Erythroblast (primary cell): ENCODE data around the gene ZNF860.

Experiments
- GATA1 ChIP-seq: IDR thresholded peaks from 2 replicates; pipeline ENCODE4 v1.6.1; 2011; ENCODE audit warnings: low read depth, mild to moderate bottlenecking, control low read depth, low read length, moderate library complexity
- POLR2A ChIP-seq: IDR thresholded peaks from 2 replicates; pipeline ENCODE4 v1.6.1; 2011; ENCODE audit warnings: mild to moderate bottlenecking, low read length

DNA sequence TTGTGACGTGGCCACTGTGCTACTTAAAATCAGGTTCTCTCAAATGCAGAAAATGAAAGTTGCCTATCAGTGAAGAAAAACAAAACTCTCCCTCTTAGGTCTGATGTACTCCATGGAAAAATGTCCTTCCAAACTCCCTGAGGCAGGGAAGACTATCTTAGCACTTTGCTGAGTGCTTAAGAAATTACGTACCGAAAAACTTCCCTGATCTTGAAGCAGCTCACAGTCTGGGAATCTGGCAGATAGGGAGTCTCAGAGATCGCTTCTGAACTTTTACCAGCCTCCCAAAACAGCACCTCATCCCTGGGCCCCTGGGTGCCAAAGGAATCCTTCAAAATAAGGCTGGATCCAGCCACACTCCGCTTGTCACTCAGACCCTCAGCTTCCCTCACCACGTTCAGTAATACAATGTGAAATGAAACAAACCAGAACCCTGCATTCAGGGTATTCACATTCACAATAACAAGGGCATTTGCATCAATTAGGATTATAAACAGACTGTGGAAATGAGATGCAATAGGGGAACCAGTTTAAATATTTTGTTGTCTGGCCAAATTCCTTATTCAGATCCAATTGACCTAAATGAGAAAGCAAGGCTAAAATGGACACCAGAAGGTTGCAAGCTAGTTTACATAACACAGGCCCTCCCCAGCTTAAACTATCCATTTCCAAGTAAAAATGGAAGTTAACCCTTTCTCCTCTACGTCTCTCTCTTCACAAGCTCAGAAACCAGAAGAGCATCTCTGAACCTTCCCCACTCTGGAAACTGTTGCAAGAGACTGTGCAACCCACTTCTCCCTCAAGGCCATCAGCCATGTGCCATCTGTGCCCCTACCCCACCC, 21.4 kb upstream of the ZNF860 start:
- TF ChIP-seq POLR2A (no peak), GATA1 (no peak)
